Right kidney (tissue), 1 donor: ENCODE data around the gene FXYD4.
A peak's percentile ranks its signal among the peaks of the same experiment; 100 is the strongest.
"Not testable (repeated sequence)": the region's sequence is repeated elsewhere in the genome, so short reads cannot be mapped to it uniquely, and the experiment has no call there.

Experiments
- DNase-seq: peaks from one replicate; pipeline ENCODE4 v3.0.0-alpha.2; 2016

Gene FXYD4

GRCh38 chr10:43419997-43420368 lies 48.5 kb downstream of the FXYD4 start:
- no peak for DNase-seq

GRCh38 chr10:43420369-43421200 lies 49.1 kb downstream of the FXYD4 start:
- peak; percentile 95 for DNase-seq

DNA sequence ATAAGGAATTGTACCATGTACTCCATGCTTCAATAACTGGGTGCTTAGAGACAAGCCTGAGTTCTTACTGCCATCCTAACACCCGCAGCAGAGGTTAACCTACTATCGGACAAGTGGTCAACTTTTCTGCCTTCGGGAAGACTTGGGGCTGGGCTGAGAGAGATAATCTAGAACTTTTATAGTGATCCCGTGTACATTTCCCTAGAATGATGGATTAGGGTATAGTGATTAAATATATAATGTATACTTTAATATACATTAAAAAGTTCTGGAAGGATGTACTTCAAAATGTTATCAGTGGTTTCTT lies 49.7 kb downstream of the FXYD4 start:
- DNase-seq = no peak

- no peak for DNase-seq
Measured at GRCh38 chr10:43421519-43421918, 50.1 kb downstream of the FXYD4 start.

GRCh38 chr10:43421944-43422343 lies 50.5 kb downstream of the FXYD4 start:
- not testable (repeated sequence) for DNase-seq

- DNase-seq = no peak
Measured at GRCh38 chr10:43424416-43424815, 53.0 kb downstream of the FXYD4 start.
